CD4-positive, alpha-beta T cell treated with Interleukin-15 for 4 hours (primary cell): Measurements from ENCODE around the gene SEMA3B.
"Not testable (repeated sequence)": the region's sequence is repeated elsewhere in the genome, so short reads cannot be mapped to it uniquely, and the experiment has no call there.

ENCODE experiments used
- DNase-seq: peaks from one replicate; pipeline ENCODE4 v3.0.0-alpha.2; 2020; ENCODE audit warnings: low spot score

Gene SEMA3B

DNA sequence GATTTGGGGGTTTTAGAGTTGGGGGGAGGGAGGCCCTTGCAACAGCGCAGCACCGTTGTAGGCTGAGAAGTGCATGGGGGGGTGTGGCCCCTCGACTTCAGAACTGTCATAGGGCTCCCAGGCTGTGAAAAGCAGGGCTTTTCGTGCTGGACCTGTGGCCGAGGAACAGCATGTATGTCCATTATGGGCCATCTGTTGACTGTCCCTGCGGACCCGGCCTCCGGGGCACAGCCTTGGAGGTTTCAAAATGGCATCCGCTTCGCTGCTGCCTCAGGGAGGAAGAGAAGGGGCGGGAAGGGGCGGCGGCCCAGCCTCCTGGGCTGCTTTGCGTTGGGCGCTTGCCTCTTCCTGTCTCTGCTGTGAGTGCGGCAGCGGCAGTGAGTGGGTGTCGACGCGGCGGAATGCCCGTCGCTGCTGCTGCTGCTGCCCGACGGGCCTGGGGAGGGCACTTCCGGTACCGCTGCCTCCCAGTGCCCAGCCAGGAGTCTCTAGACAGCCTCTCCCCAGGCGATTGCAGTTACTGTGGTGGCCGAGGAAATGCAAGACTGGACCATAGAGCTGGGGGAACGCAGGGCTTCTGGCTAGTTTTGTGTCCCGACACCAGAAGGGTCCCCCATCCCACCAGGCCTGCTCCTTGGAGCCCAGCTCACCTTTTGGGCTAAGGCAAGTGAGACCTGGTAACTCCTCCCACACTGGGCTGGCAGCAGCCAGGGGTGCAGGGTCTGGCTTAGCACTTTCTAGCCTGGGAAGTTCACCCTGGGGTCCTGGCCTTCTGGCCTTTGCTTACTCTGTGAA lies 31.0 kb upstream of the SEMA3B start:
- peak; percentile 84 for DNase-seq

DNA sequence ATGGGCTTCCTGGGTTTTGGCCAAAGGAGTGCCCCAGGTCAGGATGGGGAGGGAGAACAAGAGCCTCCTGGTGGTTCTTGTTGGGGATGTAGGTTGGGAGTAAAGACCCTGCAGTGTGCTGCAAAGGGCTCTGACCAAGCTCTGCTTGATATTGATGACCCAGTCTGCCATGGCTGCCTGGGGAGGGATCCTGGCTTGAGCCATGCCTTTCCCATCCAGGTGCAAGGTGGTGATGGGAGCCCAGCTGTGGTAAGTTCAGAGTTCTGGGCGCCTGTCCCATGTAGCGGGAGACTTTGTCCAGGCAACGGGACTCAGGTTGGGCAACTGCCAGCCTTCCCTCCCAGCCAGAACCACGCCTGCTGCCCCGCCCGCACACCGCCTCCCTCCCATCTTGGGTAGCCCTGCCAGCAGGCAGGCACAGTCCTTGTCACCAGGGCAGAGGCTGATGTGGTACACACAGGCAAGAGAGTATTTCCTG lies 30.4 kb upstream of the SEMA3B start:
- peak; percentile 31 for DNase-seq

DNA sequence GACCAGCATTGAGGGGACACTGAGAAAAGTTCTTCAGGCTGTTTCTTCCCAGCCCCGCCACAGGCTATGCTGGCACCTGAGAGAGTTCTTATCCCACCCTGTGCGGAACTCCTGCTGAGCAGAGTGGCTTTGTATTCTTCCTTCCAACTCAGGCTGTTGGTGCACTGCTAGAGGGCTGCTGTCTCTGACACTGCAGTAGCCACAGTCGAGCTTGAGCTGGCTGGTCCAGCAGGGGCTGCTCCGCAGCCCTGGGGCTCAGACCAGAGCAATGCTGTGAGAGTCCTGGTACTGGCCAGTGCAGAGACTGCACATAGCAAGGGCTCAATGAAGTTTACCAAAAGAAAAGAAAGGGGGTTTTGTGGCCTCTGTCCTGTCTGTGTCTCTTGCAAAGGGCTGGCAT lies 29.3 kb upstream of the SEMA3B start:
- no peak for DNase-seq

DNA sequence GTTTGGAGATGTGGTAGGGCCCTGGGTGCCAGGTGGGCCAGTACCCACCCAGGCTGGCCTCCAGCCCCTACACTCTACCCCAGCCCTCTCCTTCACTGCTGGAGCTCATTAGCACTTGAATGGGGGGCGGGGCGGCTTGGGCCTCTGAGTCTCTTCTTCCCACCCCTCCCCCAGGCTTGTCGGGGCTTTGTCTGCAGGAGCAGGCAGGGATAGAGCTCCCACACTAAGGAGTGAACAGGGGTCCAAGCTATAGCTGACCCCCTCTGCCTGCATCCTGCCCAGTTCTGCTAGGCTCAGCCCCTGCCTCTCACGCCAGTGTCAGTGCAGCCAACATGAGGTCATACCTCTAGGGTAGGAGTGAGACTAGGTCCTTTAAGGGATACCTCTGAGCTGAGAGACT lies 27.8 kb upstream of the SEMA3B start:
- DNase-seq = no peak

DNA sequence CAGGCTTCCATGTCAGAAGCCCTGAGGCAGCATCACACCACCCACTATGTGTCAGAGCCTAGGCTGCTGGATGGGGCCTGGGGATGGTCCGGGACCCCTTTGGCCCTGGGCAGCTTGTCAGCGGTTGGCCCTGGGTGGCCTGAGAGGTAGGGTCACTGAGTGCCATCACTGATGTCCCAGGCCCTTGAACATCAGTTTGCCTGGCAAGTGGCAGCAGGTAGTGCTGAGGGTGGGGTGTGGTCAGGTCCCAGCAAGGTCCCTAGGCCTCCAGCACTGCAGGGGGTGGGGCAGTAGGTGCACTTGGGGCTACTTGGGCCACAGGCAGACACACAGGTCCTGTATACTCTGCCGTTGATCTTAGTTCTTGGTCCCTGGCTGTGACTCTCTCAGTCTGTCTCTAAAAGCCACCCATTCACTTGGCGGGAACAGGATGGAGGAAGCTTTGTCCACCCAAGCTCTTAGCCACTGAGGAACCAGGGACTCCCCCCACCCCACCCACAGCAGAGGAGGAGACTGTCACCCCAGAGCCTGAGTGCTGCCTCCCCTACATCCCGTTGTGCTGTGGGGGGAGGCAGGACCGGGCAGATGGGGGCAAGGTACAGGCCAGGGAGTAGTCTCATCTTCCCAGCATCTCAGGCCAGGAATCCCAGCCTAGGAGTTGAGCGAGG lies 27.1 kb upstream of the SEMA3B start:
- DNase-seq = no peak

DNA sequence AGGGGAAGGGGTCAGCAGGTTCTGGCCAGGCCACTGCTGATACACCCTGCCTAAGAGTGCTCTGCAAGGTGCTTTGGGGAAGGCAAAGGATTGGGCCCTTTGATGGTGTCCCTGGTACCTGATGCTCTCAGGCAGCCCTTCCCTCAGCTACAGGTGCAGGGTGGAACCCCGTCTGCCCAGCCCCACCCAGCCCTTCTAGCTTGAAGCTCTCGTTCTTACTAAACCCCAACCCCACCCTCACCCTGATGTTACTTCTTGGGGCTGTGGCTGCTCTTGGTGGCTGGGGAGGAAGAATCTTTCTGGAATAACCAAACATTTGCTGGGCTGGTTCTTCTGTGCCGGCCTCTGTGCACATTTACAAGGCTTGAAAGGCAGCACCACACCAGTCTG lies 26.6 kb upstream of the SEMA3B start:
- DNase-seq = peak; percentile 32

DNA sequence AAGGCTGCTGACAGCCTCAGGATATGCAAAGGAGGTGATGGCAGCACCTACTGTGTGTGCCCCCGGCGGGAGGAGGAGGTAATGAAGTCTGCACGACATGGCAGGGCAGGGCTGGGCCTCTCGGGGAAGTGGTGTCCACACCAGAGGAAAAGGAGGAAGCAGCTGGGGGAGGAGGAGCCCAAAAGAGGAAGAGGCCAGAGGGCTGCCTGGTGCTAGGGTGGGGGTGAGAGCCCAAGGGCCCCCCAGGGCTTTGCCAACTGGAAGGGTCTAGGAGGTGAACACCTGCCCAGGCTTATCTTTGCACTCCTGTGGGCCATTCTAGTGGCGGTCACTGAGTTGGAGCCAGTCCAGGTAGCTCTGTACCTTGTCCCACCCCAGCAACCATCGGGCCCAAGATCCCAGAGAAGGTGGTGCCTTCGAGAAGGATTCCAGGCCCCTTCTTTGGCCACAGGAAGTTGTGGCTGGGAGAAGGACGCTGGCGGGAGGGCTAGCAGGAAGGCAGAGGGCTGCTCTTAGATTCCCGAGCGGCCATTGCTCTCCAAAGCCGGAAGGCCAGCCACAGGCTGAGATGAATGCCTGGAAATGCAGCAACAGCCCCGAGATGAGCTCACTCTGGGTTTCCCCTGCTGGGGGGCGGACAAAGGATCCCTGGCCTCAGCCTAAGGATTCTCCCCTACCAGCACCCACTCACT lies 25.9 kb upstream of the SEMA3B start:
- peak; percentile 34 for DNase-seq

DNA sequence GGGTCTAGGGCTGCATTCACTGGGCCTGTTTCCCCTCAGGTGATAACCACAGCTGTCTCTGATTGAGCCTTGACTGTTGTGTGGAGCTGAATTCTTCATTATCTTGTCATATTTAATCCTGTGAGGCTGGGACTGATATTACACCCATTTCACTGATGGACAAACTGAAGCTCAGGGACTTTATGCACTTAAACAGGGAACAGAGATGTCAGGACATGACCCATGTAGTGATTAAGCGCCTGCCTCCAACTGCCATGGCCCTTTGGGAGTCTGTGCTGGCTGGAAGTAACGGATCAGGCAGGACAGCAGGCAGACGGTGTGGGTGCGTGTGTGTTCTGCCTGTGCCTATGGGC lies 25.4 kb upstream of the SEMA3B start:
- no peak for DNase-seq

DNA sequence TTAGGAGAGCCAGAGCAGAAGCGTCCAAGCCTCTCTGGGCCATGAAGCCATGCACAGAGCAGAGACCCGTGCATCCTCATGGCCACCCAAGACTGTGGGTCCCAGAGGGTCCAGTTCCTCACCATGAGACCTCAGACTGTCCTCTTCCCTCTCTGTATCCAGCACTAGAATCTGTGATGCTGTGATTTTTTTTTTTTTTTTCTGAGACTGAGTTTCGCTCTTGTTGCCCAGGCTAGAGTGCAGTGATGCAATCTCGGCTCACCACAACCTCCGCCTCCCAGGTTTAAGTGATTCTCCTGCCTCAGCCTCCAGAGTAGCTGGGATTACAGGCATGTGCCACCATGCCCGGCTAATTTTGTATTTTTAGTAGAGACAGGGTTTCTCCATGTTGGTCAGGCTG lies 24.1 kb upstream of the SEMA3B start:
- DNase-seq = not testable (repeated sequence)

DNA sequence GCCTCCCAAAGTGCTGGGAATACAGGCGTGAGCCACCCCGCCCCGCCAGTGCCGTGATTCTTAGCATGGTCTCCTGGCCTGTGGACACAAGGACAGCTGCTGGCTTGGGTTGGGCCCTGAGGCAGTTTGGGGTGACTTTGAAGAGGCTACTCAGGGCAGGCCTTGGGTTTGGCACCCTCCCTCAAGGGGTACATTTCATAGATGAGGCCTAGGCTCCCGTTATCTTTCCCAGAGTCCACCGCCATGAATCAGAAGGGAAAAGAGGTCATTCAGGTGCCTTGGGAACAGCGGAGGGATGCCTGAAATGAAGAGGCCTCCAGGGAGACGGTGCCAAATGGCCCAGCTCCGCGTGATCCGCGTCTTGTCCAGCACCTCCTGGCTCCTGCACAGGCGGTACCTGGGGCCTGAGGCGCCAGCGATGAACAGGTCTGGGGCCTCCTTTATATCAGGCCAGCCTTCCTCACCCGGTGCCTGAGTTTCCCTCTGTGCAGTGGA lies 23.6 kb upstream of the SEMA3B start:
- no peak for DNase-seq

DNA sequence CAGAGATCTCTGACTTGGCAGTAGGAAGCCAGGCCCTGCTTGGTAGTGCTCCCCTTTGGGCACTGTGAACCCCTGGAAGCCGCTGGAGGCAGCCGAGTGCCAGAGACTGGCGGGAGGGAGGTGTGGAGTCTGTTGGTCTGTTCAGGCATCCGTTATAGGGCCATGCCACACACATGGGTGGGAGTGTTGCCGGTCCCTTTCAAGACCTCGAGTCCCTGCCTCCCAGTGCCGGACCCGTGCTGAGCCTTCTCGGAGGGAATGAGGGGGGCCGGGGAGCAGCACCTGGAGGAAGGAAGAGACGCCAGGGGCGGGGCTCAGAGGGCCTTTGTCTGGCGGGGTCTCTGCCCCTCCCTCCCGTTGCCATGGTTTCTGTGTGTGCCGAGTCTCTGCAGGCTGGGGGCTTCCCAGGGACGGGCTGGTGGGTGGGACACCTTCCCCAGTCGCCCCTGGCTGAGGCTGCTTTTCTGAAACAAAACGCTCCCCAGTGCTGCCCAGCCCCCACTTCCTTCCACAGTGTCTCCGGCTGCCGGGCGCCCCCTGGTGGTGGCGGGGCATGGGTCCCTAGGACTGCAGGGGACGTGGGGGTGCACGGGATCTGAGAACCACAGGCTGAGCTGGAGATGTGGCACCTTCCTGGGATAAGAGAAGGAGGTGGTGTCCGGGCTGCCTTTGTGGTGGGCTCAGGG lies 23.0 kb upstream of the SEMA3B start:
- peak; percentile 94 for DNase-seq

DNA sequence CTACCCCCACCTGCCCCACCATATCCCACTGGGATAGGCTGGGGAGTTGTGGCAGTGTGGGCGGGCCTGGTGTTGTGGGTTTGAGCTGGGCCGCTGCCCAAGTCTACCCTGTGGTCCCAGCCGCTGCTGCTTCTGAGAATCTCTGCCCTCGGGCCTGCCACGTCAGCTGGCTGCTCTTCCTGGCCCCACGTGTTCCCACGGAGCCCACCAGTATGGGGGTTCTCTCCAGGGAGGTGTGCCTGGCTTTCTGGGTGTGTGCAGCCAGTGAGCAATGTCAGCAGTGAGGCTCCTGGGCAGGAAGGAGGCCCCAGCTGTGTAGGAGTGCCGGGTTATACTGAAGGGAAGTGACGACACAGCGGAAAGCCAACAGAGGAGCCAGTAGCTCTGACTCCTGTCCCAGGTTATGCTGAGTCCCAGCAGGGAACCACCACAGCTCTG lies 22.4 kb upstream of the SEMA3B start:
- peak; percentile 91 for DNase-seq

DNA sequence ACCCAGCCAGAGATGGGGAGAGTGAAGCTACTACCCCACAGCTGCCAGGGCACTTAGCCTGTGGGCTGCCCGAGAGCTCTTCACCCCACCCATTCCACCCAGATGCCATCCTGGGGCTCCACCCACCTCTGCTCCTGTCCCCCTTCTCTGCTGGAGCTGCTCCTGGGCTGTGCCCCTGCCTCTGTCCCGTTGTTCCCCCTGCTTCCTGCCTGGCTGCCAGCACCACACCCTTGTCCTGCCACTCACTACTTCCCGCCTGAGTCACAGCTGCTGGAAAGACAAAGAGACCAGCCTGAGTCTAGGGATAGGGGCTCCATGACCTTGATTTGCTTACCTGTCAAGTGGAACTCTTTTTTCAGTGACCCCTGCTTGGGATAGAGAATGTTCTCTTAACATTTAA lies 20.6 kb upstream of the SEMA3B start:
- DNase-seq = no peak

DNA sequence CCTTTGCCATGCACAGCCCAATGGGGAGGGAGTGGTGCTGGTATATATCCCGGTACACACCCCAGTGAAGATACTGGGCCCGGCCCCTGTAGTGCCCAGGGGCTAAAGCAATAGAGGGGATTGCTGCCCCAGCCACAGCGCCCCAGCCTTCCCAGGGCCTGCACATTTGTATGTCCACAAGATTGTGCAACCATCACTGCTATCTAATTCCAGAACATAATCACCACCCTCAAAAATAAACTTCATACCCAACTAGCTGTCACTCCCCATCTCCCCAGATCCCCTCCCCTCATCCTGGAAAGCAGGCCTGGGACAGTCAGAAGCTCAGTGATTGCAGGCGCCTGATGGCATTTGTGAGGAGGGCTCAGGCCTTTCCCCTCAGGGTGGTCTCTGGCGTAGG lies 19.5 kb upstream of the SEMA3B start:
- no peak for DNase-seq

DNA sequence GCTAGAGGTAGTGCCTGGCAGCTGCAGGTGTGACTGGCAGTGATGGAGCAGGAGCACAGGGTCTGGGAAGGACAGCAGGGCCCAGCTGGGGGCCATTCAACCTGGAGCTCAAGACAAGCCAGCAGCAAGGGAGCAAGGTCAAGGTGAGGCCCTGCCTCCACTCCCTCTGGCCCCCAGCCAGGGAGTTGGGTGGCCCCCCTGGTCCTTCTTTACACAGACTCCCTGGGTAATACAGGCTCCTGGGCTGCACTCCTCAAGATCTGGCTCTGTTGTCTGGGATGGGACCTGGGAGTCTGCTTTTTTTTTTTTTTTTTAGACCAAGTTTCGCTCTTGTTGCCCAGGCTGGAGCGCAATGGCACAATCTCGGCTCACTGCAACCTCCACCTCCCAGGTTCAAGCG lies 18.4 kb upstream of the SEMA3B start:
- no peak for DNase-seq

DNA sequence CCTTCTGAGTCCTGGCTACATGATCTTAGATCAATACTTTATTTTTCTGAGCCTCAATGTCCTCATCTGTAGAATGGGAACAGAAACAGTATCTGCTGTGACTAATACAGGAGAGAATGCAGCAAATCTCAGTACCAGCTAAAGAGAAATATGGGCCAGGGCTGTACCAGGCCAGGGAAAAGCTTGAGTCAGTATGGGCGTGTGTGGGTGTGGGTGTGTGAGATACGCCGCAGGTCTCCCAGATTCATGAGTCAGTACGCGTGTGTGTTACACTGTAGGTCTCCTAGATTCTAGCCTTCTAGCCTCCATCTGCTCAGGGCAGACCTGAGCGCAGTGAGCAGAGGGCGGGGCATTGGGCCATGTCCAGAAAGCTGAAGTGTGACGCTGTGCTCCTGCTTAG lies 17.7 kb upstream of the SEMA3B start:
- no peak for DNase-seq

DNA sequence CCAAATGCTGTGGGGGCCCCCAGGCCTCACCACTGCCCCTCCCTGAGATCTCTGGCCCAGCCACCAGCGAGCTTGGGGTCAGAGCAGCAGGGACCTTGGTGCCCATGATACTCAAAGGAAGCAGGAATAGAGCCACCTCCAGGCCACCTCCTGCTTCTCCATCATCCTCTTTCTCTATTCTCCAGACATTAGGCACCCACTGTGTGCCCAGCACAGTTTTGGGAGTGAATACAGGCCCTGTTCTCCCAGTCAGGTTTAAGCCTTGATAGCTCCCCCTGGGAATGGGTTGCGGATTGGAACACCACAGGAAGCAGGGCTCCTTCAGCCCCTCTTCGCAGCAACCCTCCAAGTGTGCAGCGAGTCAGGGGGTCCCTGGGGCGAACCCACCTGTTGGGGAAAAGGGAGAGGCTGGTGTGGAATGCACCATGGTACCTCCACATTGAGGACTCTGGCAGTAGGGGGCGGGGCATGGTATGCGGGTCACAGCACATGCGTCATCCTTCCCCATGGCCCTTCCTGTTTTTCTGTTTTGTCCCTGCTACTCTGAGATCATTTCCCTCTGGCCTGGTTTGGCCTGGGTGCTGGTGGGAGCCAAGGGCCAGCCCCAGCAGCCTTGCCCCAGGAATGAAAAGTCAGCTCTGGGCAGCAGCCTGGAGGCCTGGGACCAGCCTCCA lies 14.2 kb upstream of the SEMA3B start:
- DNase-seq = no peak

DNA sequence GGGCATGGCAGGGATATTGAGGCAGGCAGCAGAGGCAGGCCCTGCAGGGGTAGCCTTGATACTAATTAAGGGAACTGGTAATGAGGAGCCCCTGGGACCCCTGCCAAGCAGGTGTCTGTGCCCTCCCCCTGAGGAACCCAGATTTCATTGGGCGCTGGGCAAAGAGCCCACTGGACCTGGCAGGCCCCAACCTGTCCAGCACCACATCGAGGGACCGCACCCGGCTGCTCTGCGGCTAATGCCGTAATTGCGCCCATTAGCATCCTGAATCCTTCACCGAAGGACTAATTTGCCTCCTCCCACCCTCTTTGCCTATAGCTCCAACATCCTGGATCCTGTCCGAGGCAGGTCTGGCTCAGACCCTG lies 13.7 kb upstream of the SEMA3B start:
- DNase-seq = no peak

DNA sequence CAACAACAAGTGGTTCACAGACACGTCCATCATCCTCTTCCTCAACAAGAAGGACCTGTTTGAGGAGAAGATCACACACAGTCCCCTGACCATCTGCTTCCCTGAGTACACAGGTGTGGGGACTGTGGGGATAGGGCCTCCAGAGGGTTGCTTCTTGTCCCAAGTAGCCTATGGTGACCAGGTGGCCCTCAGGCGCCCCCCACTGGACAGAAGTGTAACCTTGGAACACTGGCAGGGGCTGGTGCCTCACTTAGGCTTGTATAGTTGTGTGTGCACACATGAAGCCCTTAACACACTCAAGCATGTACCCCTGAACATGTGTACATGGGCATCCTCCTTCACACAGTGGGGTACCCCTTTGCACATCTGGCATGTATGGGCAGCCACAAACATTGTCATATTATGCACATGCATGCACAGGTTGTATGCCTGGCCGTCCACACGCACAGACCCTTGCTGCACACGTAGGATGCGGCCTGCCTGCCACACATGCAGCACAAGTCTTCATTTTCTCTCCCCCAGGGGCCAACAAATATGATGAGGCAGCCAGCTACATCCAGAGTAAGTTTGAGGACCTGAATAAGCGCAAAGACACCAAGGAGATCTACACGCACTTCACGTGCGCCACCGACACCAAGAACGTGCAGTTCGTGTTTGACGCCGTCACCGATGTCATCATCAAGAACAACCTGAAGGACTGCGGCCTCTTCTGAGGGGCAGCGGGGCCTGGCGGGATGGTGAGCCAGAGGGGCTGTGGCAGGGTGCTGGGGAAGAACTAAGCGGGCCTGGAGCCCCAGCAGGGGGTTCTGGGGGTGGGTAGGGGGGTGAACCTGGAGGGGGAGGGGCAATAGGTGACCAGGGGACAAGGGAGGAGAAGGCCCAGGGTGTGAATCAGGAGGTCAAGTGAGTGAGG lies 11.7 kb upstream of the SEMA3B start:
- no peak for DNase-seq

DNA sequence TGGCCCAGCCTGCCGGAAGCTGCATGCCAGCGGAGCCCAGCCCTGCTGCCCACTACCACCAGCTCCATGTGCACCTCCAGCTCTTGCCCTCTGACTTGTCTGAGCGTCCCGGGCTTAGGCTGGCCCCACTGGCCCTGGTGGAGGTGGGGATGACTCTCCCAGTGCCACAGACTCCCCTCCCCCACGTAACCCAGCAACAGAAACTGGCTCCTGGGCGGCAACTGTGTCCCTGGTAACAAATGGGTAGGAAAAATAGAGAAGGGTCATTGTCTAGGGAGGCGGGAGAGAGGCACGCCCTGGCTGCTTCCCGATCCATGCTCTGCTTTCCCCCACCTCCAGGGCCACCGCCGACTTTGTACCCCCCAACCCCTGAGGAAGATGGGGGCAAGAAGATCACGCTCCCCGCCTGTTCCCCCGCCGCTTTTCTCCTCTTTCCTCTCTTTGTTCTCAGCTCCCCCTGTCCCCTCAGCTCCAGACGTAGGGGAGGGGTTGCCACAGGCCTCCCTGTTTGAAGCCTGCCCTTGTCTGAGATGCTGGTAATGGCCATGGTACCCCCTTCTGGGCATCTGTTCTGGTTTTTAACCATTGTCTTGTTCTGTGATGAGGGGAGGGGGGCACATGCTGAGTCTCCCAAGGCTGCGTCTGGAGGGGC lies 10.8 kb upstream of the SEMA3B start:
- no peak for DNase-seq
